HG03469 (cell line): ENCODE data around the gene MS4A10.

Experiments used
- ATAC-seq: cut with Tn5 transposase; IDR thresholded peaks from one replicate; pipeline ENCODE4 v1.9.1; 2021; ENCODE audit warnings: mild to moderate bottlenecking, moderate library complexity, moderate number of reproducible peaks; ENCODE audit not compliant: unreplicated experiment

MS4A10 gene

GRCh38 chr11:60847281-60847680, 62.1 kb downstream of the MS4A10 start:
- ATAC-seq: no peak

- no peak for ATAC-seq
These were observed 62.8 kb downstream of the MS4A10 start for GRCh38 chr11:60847896-60848295.

GRCh38 chr11:60848714-60849151, 63.6 kb downstream of the MS4A10 start:
- ATAC-seq: no peak

- no peak for ATAC-seq
These were observed 64.7 kb downstream of the MS4A10 start for GRCh38 chr11:60849641-60850520.
